ENCODE measurements around the gene KRTAP10-5.
"Not testable (repeated sequence)": the region's sequence is repeated elsewhere in the genome, so short reads cannot be mapped to it uniquely, and the experiment has no call there.

The KRTAP10-5 gene

DNA sequence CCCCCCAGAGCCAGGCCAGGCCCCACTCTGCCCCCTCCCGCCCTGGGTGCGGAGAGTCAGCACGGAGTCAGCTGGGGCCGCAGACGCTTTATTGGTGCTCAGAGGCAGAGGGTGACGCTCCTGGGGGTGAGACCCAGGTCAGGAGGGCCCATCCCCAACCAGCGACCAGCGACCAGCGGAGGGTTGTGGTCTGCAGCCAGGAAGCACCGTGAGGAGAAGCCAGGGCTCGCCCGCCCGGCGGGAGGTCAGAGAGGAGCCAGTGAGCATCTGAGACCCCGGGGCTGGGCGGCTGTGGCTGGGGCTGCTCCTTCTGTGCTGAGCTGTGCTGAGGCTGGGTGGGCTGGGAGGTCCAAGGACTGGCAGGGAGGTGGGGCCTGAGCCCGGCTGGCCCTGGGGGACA is 30.1 kb downstream of the KRTAP10-5 start:
- not testable (repeated sequence) for DNase-seq (ENCODE audit: low spot score); FAIRE-seq

GRCh38 chr21:44549525-44550211 is 30.7 kb downstream of the KRTAP10-5 start:
- FAIRE-seq: no peak
- no peak for DNase-seq (ENCODE audit: low spot score)

DNA sequence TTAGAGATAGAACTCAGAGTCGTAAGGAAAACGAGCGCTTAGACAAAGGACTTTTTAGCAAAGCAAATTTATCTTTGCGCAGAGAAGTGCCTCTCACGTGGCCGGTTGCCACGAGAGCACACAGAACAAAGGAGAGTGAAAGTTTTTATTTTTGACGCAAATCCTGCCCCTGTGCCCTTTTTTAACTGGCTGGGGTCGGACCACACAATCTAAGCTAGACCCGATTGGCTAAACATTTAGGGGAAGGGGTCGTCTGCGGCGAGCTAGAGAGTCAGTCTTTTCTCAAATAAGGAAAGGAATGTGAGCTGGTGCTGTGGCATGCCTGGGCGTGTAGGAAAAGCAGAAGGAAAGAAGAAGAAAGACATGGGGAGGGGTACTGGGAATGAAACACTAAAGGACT is 31.5 kb downstream of the KRTAP10-5 start:
- DNase-seq (ENCODE audit: low spot score) (no peak), FAIRE-seq (no peak)

- FAIRE-seq (no peak), DNase-seq (ENCODE audit: low spot score) (no peak)
Measured at GRCh38 chr21:44548381-44548780, 32.0 kb downstream of the KRTAP10-5 start.

GRCh38 chr21:44547656-44548331 is 32.6 kb downstream of the KRTAP10-5 start:
- DNase-seq (ENCODE audit: low spot score) (no peak), FAIRE-seq (no peak)

DNA sequence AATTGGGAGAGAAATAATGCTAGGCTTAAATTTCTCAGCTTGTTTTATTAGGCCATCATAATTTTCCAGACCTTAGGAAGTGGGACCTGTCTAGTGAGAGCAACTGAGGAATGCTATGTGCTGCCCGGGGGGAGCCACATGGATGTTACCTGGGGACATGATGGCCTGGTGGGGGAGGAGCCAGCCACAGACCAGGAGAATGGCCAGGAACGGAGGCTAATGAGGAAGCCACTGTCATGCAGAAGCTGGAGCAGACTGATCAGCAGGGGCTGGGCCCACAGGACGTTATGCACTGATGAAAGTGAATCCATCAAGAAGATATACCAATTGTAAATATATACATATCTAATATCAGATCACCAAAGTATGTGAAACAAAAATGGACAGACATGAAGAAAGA is 35.8 kb downstream of the KRTAP10-5 start:
- FAIRE-seq (no peak), DNase-seq (ENCODE audit: low spot score) (no peak)

GRCh38 chr21:44542716-44543115 is 37.7 kb downstream of the KRTAP10-5 start:
- no peak for DNase-seq (ENCODE audit: low spot score)
- no peak for FAIRE-seq

DNA sequence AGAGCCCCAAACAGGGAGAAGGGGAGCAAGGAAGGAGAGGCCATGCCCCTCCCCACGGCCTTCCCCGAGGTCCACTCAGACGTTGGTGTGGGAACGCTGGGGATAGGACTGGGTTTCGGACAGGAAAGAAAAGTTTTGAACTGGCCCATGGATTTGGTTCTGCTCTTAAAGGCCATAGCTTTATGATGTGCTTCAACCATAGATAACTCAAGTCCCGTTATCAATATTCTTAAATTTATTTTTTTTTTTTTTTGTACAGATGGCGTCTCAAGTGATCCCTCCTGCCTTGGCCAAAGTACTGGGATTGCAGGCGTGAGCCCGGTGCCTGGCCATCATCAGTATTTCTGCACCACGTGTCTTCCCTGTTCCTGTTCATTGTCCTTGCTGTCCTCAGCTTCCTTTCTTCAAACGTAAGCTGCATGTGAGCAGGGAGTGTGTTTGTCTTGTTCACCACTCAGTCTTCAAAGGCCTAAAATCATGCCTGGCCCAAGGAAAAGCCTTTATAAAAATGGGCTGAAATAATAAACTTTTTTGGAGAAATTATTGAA is 39.6 kb downstream of the KRTAP10-5 start:
- FAIRE-seq (no peak), DNase-seq (ENCODE audit: low spot score) (no peak)

DNA sequence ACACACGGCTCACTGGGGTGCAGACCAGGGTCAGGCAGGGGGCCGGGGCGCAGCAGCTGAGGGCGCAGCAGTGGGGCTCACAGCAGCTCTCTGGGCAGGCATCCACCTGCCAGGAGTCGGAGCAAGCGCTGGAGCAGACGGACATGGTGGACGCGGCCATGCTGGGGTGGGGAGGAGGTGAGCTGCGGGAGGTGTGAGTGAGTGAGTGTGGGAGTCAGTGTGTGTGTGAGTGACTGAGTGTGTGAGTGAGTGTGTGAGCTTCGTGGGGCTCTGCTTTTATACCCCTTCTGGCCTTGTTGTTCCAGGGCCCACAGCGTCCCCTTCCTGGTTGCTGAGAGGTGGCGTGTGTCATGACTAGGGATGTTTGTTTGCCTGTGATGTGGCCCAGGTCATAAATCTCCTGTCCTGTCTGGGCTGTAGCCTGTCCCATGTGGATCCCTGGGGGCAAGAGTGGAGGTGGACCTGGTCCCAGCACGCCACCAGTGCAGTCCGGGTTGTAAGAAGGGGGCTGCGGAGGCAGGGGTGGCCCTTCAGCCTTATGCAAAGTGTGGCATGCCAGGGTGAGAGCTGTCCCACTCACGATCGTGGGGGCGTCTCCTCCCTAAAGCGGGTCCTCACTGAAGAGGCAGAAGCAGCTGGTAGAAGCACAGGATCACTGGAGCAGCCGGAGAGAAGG is 40.3 kb downstream of the KRTAP10-5 start, which contains the start of gene KRTAP10-1:
Gene KRTAP10-1 (minus strand): TSS at position 205 of the 676 bp plus-strand sequence. CDS start 45 bp downstream, at position 160.
- FAIRE-seq: no peak
- DNase-seq (ENCODE audit: low spot score): no peak

DNA sequence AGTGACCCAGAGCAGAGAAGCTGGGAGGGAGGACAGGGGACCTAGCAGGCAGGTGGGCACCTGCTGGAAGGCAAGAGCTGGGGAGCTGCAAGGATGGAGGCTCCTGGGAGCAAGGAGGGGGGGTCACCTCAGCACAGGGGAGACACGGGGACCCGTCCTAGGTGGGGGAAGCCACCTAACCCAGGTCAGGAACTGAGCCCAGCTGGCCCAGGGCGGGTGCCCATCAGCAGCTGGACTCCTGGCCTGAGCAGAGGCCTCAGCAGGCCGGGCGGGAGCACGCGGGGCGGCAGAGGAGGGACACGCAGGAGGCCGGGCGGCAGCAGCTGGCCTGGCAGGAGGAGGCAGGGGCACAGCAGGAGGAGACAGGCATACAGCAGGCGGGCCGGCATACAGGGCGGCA is 41.4 kb downstream of the KRTAP10-5 start:
- FAIRE-seq: no peak
- DNase-seq (ENCODE audit: low spot score): no peak

GRCh38 chr21:44537930-44538911 is 42.2 kb downstream of the KRTAP10-5 start:
- FAIRE-seq: no peak
- DNase-seq (ENCODE audit: low spot score): no peak

DNA sequence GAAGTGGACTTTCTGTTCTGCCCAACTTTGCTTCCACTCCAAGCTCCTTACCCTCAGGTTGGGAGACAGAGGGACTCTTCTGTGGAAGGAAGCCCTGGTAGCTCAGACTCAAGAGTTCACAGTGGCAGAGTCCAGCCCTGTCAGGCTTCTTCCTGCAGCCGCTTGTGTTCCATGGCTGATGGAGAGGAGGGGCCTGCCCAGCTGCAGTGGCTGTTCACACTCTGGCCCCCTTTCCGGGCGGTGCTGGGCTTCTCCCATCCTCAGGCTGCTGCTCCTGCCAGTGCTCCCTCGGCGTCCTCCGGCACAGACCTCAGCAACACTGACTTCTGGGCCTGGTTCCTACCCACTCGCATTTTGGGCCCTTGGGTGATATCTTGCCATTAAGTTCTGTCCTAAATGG is 44.4 kb downstream of the KRTAP10-5 start:
- no peak for FAIRE-seq

GRCh38 chr21:44534688-44535087 is 45.7 kb downstream of the KRTAP10-5 start:
- DNase-seq (ENCODE audit: low spot score) (no peak), FAIRE-seq (no peak)

More for the DNA sequence above, 44.4 kb downstream of the KRTAP10-5 start:
- DNase-seq (ENCODE audit: low spot score): no peak

GRCh38 chr21:44533891-44534627 is 46.3 kb downstream of the KRTAP10-5 start:
- no peak for FAIRE-seq
- DNase-seq (ENCODE audit: low spot score): no peak

DNA sequence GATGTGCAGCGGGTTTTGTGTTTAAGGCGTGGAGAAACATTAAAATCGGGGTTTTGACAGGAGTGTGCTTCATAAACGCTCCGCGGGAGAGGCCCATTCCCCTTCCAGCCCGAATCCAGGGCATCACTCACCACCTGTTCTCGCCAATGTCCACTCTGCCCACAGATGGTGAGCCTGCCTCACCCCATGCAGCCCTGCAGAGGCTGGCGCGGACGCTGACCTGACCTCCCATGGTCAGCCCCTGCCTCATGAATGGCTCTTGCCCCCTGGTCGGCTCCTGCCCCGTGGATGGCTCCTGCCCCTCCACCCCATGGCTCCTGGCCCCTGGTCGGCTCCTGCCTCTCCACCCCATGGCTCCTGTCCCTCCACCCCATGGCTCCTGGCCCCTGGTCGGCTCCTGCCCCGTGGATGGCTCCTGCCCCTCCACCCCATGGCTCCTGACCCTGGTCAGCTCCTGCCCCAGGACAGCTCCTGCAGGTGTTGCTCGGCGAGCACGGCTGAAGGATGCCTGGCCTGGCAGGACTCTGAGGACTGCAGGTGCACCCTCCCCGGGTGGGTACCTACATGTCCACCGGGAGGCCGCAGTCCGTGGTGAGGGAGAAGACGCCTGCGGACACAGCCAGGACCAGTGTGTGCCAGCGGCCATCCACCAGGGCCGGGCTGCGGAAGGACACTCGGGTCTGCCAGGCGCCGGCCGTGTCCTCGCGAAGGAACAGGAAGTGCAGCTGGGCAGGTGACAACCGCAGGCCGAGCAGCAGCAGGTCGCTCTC is 47.1 kb downstream of the KRTAP10-5 start:
- DNase-seq (ENCODE audit: low spot score): no peak
- no peak for FAIRE-seq

GRCh38 chr21:44532712-44533111 is 47.7 kb downstream of the KRTAP10-5 start:
- DNase-seq (ENCODE audit: low spot score): no peak
- FAIRE-seq: no peak

GRCh38 chr21:44531606-44532564 is 48.5 kb downstream of the KRTAP10-5 start:
- FAIRE-seq (no peak), DNase-seq (ENCODE audit: low spot score) (no peak)

DNA sequence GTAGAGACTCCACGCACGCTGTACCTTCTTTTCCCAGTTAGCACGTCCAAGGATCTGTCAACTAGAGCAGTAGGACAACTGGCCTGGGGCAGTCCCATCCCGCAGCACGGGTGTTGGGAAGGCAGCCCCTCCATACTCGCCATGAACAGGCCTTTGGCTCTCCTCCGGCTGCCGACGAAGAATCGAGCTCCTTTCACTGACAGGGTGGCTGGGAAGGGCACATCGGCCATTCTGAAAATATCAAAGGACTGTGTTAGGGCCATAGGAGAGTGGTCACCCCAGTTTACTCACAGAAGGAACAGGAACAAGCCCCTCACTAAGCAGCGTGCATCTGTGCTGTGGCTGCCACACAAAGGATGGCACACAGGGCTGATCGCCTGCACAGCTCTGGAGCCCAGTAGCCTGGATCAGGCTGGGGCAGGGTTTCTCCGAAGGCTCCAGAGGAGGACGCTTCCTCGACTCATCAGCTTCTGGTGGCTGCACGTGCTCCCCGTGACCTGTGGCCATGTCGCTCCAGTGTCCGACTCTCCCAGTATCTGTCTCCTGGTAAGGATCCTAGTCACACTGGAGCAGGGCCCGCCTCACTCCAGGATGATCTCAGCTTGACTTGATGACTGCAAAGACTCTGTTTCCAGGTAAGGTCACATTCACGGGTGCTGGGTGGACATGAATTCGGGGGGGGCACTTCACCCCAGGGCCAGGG is 49.4 kb downstream of the KRTAP10-5 start:
- no peak for DNase-seq (ENCODE audit: low spot score)
- no peak for FAIRE-seq

Measured in RCC 7860 (cell line).